D721Med (cell line): ENCODE data around the gene DMBT1.

Experiments used
- DNase-seq: peaks from one replicate; pipeline ENCODE4 v3.0.0; 2011; ENCODE audit warnings: low spot score; ENCODE audit not compliant: insufficient read length
- FAIRE-seq: peaks from 2 replicates; lab custom pipeline; 2011; peaks lifted over from hg19 to GRCh38; lab: Jason Lieb, UNC
- CTCF ChIP-seq: IDR thresholded peaks from 2 replicates; pipeline ENCODE4 v1.5.1; 2012; ENCODE audit warnings: mild to moderate bottlenecking, control low read depth; ENCODE audit not compliant: insufficient read depth; ENCODE audit errors: missing control alignments

Gene DMBT1

GRCh38 chr10:122659126-122659525 lies 98.6 kb downstream of the DMBT1 start:
- FAIRE-seq = no peak
- TF ChIP-seq CTCF = no peak

GRCh38 chr10:122659651-122660050 lies 99.1 kb downstream of the DMBT1 start:
- FAIRE-seq (no peak), DNase-seq (no peak)
- TF ChIP-seq CTCF = no peak

More at GRCh38 chr10:122659126-122659525, 98.6 kb downstream of the DMBT1 start:
- DNase-seq = no peak

GRCh38 chr10:122660696-122661095 lies 100.1 kb downstream of the DMBT1 start:
- no peak for FAIRE-seq
- no peak for TF ChIP-seq CTCF
- DNase-seq = no peak

GRCh38 chr10:122662231-122662630 lies 101.7 kb downstream of the DMBT1 start:
- FAIRE-seq (no peak), DNase-seq (no peak)
- no peak for TF ChIP-seq CTCF

GRCh38 chr10:122663516-122664130 lies 103.1 kb downstream of the DMBT1 start:
- no peak for FAIRE-seq
- TF ChIP-seq CTCF = no peak

GRCh38 chr10:122664501-122664900 lies 103.9 kb downstream of the DMBT1 start:
- TF ChIP-seq CTCF = no peak
- no peak for FAIRE-seq
- DNase-seq = no peak

More at GRCh38 chr10:122663516-122664130, 103.1 kb downstream of the DMBT1 start:
- DNase-seq = no peak

- DNase-seq = no peak
- no peak for FAIRE-seq
- no peak for TF ChIP-seq CTCF
Measured at GRCh38 chr10:122665329-122665860, 104.8 kb downstream of the DMBT1 start.
